ENCODE data around the gene FAM83G.

DNA sequence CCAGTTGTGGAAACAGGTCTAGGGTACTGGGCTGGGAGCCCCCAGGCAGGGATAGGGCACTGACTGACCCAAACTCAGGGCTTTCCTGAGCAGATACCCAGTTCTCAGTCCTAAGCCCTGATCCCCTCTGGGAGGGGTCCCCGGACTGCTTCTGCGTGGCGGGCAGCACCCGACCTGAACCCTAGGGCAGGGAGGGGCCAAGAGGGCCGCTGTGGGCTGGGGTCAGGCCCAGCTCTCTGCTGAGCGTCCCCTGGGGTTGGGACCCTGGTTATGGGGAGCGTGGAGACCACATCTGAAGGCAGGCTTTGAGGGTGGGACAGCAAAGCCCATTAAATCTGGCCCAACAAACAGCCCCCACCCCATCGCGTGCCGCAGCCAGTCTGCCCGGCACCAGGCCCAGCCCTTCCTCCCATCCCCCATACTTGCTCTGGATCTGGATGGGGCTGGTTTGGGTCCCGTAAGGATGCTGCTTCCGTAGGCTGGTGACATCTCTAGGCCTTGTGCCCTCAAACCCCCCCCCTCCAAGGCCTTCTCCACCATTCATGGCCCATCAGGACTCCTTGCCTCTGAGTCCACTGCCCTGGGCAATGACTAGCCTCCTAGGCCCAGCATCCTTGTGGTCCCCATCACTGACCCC is 691 bp upstream of the FAM83G start:
- TF ChIP-seq POLR2A (IDR thresholded peaks at IDR 0.05; ENCODE audit: low read length) (no peak), GATA1 (IDR thresholded peaks at IDR 0.05; ENCODE audit: low read depth, low read length) (no peak)
